ENCODE results near the gene TNN. TPM values are rescaled to one million over a fixed set of nuclear protein-coding genes. Genes with fewer than 3 reads are reported as not detected.

The TNN gene
- polyA plus RNA-seq, 1 experiment = not detected

- POLR2A ChIA-PET = no interaction called here
- H3K4me3 ChIP-seq (ENCODE audit: low read depth, low read length) = peak within 1 kb of the TSS; percentile 43
- H3K36me3 ChIP-seq (ENCODE audit: control insufficient read depth, insufficient read depth, low read length) = no peaks in the 10 kb centered on the region
- CTCF ChIA-PET = interaction anchor here (0.7 to 1.7 kb wide), 4 partner anchors 11 to 47 kb away, joined by 3 to 4 read pairs (median 4); no protein-coding TSS in a partner anchor
- no peaks in the 10 kb centered on the region for H3K27me3 ChIP-seq (ENCODE audit: control insufficient read depth, insufficient read depth, low read length)
- TF ChIP-seq, protein P1, sequence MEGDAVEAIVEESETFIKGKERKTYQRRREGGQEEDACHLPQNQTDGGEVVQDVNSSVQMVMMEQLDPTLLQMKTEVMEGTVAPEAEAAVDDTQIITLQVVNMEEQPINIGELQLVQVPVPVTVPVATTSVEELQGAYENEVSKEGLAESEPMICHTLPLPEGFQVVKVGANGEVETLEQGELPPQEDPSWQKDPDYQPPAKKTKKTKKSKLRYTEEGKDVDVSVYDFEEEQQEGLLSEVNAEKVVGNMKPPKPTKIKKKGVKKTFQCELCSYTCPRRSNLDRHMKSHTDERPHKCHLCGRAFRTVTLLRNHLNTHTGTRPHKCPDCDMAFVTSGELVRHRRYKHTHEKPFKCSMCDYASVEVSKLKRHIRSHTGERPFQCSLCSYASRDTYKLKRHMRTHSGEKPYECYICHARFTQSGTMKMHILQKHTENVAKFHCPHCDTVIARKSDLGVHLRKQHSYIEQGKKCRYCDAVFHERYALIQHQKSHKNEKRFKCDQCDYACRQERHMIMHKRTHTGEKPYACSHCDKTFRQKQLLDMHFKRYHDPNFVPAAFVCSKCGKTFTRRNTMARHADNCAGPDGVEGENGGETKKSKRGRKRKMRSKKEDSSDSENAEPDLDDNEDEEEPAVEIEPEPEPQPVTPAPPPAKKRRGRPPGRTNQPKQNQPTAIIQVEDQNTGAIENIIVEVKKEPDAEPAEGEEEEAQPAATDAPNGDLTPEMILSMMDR (IDR thresholded peaks at IDR 0.05; ENCODE audit: insufficient read depth, low read depth, low read length) = peak; percentile 46
- DNase-seq (ENCODE audit: low read depth) = no peak
These were observed 125.2 kb downstream of the TNN start, which contains the start of gene KIAA0040 for GRCh38 chr1:175192630-175193526. TSS of gene KIAA0040 (minus strand) at chr1:175192776. CDS start at chr1:175161013, 31,763 bp downstream.

DNA sequence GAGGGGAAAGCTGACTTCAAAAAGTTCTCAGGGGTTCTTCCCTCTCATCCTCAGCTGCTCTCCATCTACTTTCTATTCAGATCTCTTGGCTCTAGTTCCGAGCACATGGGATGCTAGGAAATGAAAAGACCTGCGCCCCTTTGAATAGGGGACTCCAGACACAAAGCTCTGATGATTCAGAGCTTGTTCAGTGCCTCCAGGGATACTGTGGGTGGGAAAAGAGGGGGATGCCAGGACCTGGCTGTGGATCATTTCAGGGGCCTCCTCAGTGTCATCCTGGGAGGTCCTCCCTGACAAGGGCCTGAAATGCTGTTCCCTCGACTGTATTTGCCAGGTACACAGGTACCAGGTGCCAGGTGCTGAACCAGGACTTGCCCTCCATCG, 125.9 kb downstream of the TNN start:
- ChIA-PET CTCF (interaction anchor here (0.7 to 1.2 kb wide), 3 partner anchors 10 to 47 kb away, joined by 3 read pairs; no protein-coding TSS in a partner anchor), POLR2A (no interaction called here)
- H3K27me3 ChIP-seq (ENCODE audit: control insufficient read depth, insufficient read depth, low read length) = no peaks in the 10 kb centered on the region
- DNase-seq (ENCODE audit: low read depth) = no peak
- no peak overlapping the region for H3K4me3 ChIP-seq (ENCODE audit: low read depth, low read length)
- TF ChIP-seq, protein P1 (IDR thresholded peaks at IDR 0.05; ENCODE audit: insufficient read depth, low read depth, low read length) = no peak
- no peaks in the 10 kb centered on the region for H3K36me3 ChIP-seq (ENCODE audit: control insufficient read depth, insufficient read depth, low read length)

DNA sequence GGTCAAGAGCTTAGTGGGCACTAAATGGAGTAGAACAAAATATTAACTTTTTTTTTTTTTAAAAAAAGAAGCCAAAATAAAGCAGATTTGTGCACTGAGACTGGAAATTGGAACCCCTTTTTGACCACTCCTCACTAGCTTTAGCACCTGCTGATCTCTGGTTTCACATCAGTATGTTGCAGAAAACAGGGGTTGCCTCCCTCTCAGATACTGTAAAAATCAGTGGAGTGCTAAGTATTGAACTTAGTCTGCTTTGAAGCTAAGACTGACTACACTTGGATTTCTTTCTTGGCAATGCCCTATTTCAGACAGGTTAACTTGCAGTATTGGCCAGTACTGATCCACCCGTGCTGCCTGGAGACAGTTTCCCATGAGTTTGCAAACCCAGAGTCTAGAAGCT, 127.6 kb downstream of the TNN start:
- ChIA-PET CTCF (interaction anchor here (0.5 to 0.6 kb wide), 2 partner anchors 85 to 128 kb away, joined by 3 to 6 read pairs; no protein-coding TSS in a partner anchor), POLR2A (no interaction called here)
- H3K36me3 ChIP-seq (ENCODE audit: control insufficient read depth, insufficient read depth, low read length) = no peaks in the 10 kb centered on the region
- no peak for DNase-seq (ENCODE audit: low read depth)
- no peak overlapping the region for H3K4me3 ChIP-seq (ENCODE audit: low read depth, low read length)
- TF ChIP-seq, protein P1 (IDR thresholded peaks at IDR 0.05; ENCODE audit: insufficient read depth, low read depth, low read length) = no peak
- H3K27me3 ChIP-seq (ENCODE audit: control insufficient read depth, insufficient read depth, low read length) = no peaks in the 10 kb centered on the region

- H3K27me3 ChIP-seq (ENCODE audit: control insufficient read depth, insufficient read depth, low read length) = no peaks in the 10 kb centered on the region
- no peak overlapping the region for H3K4me3 ChIP-seq (ENCODE audit: low read depth, low read length)
- H3K36me3 ChIP-seq (ENCODE audit: control insufficient read depth, insufficient read depth, low read length) = no peaks in the 10 kb centered on the region
- TF ChIP-seq, protein P1 (IDR thresholded peaks at IDR 0.05; ENCODE audit: insufficient read depth, low read depth, low read length) = no peak
- DNase-seq (ENCODE audit: low read depth) = no peak
- POLR2A ChIA-PET = interaction anchor here (0.7 kb wide), 1 partner anchor 63 kb away, joined by 3 read pairs; no protein-coding TSS in a partner anchor
- CTCF ChIA-PET = interaction anchor here (0.7 kb wide), 1 partner anchor 166 kb away, joined by 4 read pairs; no protein-coding TSS in a partner anchor
These were observed 128.2 kb downstream of the TNN start for GRCh38 chr1:175195798-175196197.

- no peak overlapping the region for H3K4me3 ChIP-seq (ENCODE audit: low read depth, low read length)
- no peak for DNase-seq (ENCODE audit: low read depth)
- ChIA-PET POLR2A (no interaction called here), CTCF (interaction anchor here (1.0 kb wide), 1 partner anchor 122 kb away, joined by 3 read pairs; no protein-coding TSS in a partner anchor)
- no peaks in the 10 kb centered on the region for H3K27me3 ChIP-seq (ENCODE audit: control insufficient read depth, insufficient read depth, low read length)
- H3K36me3 ChIP-seq (ENCODE audit: control insufficient read depth, insufficient read depth, low read length) = no peaks in the 10 kb centered on the region
- TF ChIP-seq, protein P1 (IDR thresholded peaks at IDR 0.05; ENCODE audit: insufficient read depth, low read depth, low read length) = no peak
These were observed 129.9 kb downstream of the TNN start for GRCh38 chr1:175197531-175197930.
